ENCODE results near the gene MBTD1. TPM values are rescaled to one million over a fixed set of nuclear protein-coding genes. Genes with fewer than 3 reads are reported as not detected.

The MBTD1 gene
- total RNA-seq, 1 donor from 2014 or later = 32.9 TPM

- peaks cover 14% of the 10 kb centered on the region for H3K36me3 Mint-ChIP-seq (ENCODE audit: low read depth)
- no peak overlapping the region for H3K4me3 Mint-ChIP-seq
- H3K4me1 Mint-ChIP-seq = no peaks in the 10 kb centered on the region
- no peaks in the 10 kb centered on the region for H3K9me3 Mint-ChIP-seq
- no peak for TF ChIP-seq CTCF (conservative IDR thresholded peaks at IDR 0.05)
- H3K27me3 Mint-ChIP-seq (ENCODE audit: low read depth) = no peaks in the 10 kb centered on the region
- no peak for DNase-seq (ENCODE audit: low read depth, low spot score)
- no peak overlapping the region for H3K27ac Mint-ChIP-seq (ENCODE audit: unreplicated experiment)
Measured at GRCh38 chr17:51200846-51201245, 59.0 kb downstream of the MBTD1 start.

GRCh38 chr17:51200295-51200694, 59.6 kb downstream of the MBTD1 start:
- no peak for DNase-seq (ENCODE audit: low read depth, low spot score)
- no peaks in the 10 kb centered on the region for H3K4me1 Mint-ChIP-seq
- H3K27me3 Mint-ChIP-seq (ENCODE audit: low read depth) = no peaks in the 10 kb centered on the region
- no peak overlapping the region for H3K27ac Mint-ChIP-seq (ENCODE audit: unreplicated experiment)
- no peak overlapping the region for H3K4me3 Mint-ChIP-seq
- H3K36me3 Mint-ChIP-seq (ENCODE audit: low read depth) = peaks cover 12% of the 10 kb centered on the region
- TF ChIP-seq CTCF (conservative IDR thresholded peaks at IDR 0.05) = no peak
- H3K9me3 Mint-ChIP-seq = no peaks in the 10 kb centered on the region

GRCh38 chr17:51197754-51198153, 62.1 kb downstream of the MBTD1 start:
- Mint-ChIP-seq H3K27me3 (ENCODE audit: low read depth) (no peaks in the 10 kb centered on the region), H3K9me3 (no peaks in the 10 kb centered on the region), H3K36me3 (ENCODE audit: low read depth) (peaks cover 10% of the 10 kb centered on the region), H3K27ac (ENCODE audit: unreplicated experiment) (no peak overlapping the region), H3K4me3 (no peak overlapping the region), H3K4me1 (no peaks in the 10 kb centered on the region)
- DNase-seq (ENCODE audit: low read depth, low spot score) = no peak
- TF ChIP-seq CTCF (conservative IDR thresholded peaks at IDR 0.05) = no peak

- H3K9me3 Mint-ChIP-seq = no peaks in the 10 kb centered on the region
- no peak for DNase-seq (ENCODE audit: low read depth, low spot score)
- no peak for TF ChIP-seq CTCF (conservative IDR thresholded peaks at IDR 0.05)
- peaks cover 14% of the 10 kb centered on the region for H3K36me3 Mint-ChIP-seq (ENCODE audit: low read depth)
- no peaks in the 10 kb centered on the region for H3K27me3 Mint-ChIP-seq (ENCODE audit: low read depth)
- H3K4me3 Mint-ChIP-seq = no peak overlapping the region
- H3K4me1 Mint-ChIP-seq = no peaks in the 10 kb centered on the region
- H3K27ac Mint-ChIP-seq (ENCODE audit: unreplicated experiment) = no peak overlapping the region
Measured at GRCh38 chr17:51191895-51192294, 68.0 kb downstream of the MBTD1 start.

GRCh38 chr17:51189628-51190027, 70.2 kb downstream of the MBTD1 start:
- no peak for TF ChIP-seq CTCF (conservative IDR thresholded peaks at IDR 0.05)
- no peaks in the 10 kb centered on the region for H3K4me1 Mint-ChIP-seq
- H3K4me3 Mint-ChIP-seq = no peak overlapping the region
- H3K27me3 Mint-ChIP-seq (ENCODE audit: low read depth) = no peaks in the 10 kb centered on the region
- H3K36me3 Mint-ChIP-seq (ENCODE audit: low read depth) = peaks cover 14% of the 10 kb centered on the region
- H3K27ac Mint-ChIP-seq (ENCODE audit: unreplicated experiment) = no peak overlapping the region
- DNase-seq (ENCODE audit: low read depth, low spot score) = no peak
- H3K9me3 Mint-ChIP-seq = no peaks in the 10 kb centered on the region

- no peak overlapping the region for H3K27ac Mint-ChIP-seq (ENCODE audit: unreplicated experiment)
- peaks cover 14% of the 10 kb centered on the region for H3K36me3 Mint-ChIP-seq (ENCODE audit: low read depth)
- H3K4me1 Mint-ChIP-seq = no peaks in the 10 kb centered on the region
- no peak for DNase-seq (ENCODE audit: low read depth, low spot score)
- TF ChIP-seq CTCF (conservative IDR thresholded peaks at IDR 0.05) = no peak
- no peaks in the 10 kb centered on the region for H3K9me3 Mint-ChIP-seq
- no peaks in the 10 kb centered on the region for H3K27me3 Mint-ChIP-seq (ENCODE audit: low read depth)
- H3K4me3 Mint-ChIP-seq = no peak overlapping the region
Measured at GRCh38 chr17:51189162-51189561, 70.7 kb downstream of the MBTD1 start.
